Skeletal muscle satellite cell (primary cell): ENCODE results near the gene LPGAT1.

Source experiments
- H3K27me3 ChIP-seq: 2 replicates; pipeline ENCODE4 v1.7.0; 2013; ENCODE audit warnings: low read length; ENCODE audit not compliant: control insufficient read depth, insufficient read depth
- H3K36me3 ChIP-seq: 2 replicates; pipeline ENCODE4 v1.7.0; 2013; ENCODE audit warnings: mild to moderate bottlenecking, control low read depth, low read length; ENCODE audit not compliant: insufficient read depth
- H3K4me1 ChIP-seq: 2 replicates; pipeline ENCODE4 v1.7.0; 2013; ENCODE audit warnings: low read length; ENCODE audit not compliant: control insufficient read depth, insufficient read depth
- H3K4me2 ChIP-seq: 2 replicates; pipeline ENCODE4 v1.7.0; 2013; ENCODE audit warnings: mild to moderate bottlenecking, low read length
- H3K4me3 ChIP-seq: 2 replicates; pipeline ENCODE4 v1.7.0; 2013; ENCODE audit warnings: low read length
- H3K9ac ChIP-seq: 2 replicates; pipeline ENCODE4 v1.7.0; 2013; ENCODE audit warnings: mild to moderate bottlenecking, low read depth, low read length, moderate library complexity
- H3K9me3 ChIP-seq: replicated peaks from 2 replicates; pipeline ENCODE4 v1.7.0; 2013; ENCODE audit warnings: mild to moderate bottlenecking, control low read depth, low read length

The LPGAT1 gene

DNA sequence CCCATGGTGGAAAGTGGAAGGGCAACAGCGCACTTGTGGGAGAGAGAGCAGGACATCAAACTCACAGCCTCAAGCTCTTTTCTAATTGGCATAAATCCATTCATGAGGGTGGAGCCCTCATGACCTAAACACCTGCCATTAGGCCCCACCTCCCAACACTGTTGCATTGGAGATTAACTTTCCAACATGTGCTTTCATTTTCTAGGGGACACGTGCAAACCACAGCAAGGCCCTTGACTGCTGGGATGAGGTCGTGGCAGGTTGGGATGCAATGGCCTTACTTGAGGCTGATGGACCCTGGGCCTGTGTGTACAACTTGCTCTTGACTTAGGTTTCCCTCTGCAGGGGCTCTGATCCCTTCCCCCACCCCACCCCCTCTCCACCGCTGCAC is 119.3 kb downstream of the LPGAT1 start:
- Histone ChIP-seq H3K4me1 (no peaks in the 10 kb centered on the region), H3K4me2 (no peak overlapping the region), H3K4me3 (no peak overlapping the region), H3K9ac (no peak overlapping the region), H3K36me3 (no peaks in the 10 kb centered on the region), H3K9me3 (no peaks in the 10 kb centered on the region), H3K27me3 (no peaks in the 10 kb centered on the region)

DNA sequence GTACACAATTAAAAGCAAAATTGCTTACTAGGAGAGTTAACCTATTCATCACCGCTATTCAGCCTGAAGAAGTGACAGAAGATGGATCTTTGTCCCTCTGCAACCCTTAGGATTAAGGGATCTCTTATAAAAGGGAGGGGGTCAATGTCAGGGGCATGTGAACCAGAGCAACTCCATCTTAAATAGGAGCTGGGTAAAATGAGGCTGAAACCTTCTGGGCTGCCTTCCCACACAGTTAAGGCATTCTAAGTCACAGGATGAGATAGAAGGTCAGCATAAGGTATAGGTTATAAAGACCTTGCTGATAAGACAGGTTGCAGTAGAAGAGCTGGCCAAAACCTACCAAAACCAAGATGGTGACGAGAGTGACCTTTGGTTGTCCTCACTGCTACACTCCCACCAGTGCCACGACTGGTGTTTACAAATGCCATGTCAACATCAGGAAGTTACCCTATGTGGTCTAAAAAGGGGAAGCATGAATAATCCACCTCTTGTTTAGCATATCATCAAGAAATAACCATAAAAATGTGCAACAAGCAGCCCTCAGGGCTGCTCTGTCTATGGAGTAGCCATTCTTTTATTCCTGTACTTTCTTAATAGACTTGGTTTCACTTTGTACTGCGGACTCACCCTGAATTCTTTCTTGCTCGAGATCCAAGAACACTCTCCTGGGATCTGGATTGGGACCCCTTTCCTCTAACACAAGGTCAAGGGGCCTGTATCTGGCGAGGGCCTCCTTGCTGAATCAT is 119.8 kb downstream of the LPGAT1 start:
- Histone ChIP-seq H3K27me3 (no peaks in the 10 kb centered on the region), H3K9ac (no peak overlapping the region), H3K9me3 (no peaks in the 10 kb centered on the region), H3K4me1 (no peaks in the 10 kb centered on the region), H3K4me3 (no peak overlapping the region), H3K4me2 (no peak overlapping the region), H3K36me3 (no peaks in the 10 kb centered on the region)

DNA sequence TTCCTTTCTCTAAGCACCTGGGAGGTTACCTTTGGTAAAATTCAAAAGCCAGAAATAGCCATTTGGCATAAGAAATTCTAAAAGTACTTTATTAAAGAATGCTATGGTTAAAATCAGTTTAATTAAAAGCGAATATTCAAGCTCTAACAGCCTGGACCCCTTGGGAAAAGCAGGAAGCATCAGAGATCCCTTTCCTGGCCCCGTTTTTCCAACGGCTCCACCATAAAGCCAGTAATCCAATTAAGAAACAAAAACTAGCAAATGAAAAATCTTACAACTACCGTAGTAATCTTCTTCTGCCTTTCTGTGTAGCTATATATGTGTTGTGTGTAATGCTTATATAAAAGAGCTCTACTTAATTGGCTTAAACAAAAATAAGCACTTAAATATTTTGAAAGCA is 121.6 kb downstream of the LPGAT1 start:
- Histone ChIP-seq H3K4me3 (no peak overlapping the region), H3K9ac (no peak overlapping the region), H3K9me3 (no peaks in the 10 kb centered on the region), H3K27me3 (peaks cover under 1% of the 10 kb centered on the region), H3K4me2 (no peak overlapping the region), H3K4me1 (no peaks in the 10 kb centered on the region), H3K36me3 (no peaks in the 10 kb centered on the region)

DNA sequence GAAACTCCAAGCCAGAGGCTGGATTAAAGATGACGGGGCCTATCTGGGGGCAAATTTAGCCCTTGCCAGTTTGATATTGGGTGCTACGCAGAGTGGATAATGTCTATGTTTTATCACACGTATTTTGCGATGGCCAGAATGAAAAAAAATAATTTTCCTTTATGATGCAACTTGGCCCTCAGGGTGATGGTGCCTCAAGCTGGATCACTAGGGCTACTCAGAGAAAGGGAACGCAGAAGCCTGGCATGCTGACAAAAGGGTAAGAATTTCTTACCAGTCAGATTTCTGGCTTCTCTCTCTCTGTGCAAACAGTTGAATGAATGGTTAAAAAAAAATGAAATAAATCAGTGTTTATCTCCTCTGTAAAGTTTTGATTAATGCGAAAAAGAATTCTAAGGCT is 122.6 kb downstream of the LPGAT1 start:
- no peak overlapping the region for H3K4me3 ChIP-seq
- H3K4me1 ChIP-seq, result no peaks in the 10 kb centered on the region
- H3K4me2 ChIP-seq, result no peak overlapping the region
- no peaks in the 10 kb centered on the region for H3K9me3 ChIP-seq
- H3K36me3 ChIP-seq, result no peaks in the 10 kb centered on the region
- peaks cover 9% of the 10 kb centered on the region for H3K27me3 ChIP-seq
- no peak overlapping the region for H3K9ac ChIP-seq

DNA sequence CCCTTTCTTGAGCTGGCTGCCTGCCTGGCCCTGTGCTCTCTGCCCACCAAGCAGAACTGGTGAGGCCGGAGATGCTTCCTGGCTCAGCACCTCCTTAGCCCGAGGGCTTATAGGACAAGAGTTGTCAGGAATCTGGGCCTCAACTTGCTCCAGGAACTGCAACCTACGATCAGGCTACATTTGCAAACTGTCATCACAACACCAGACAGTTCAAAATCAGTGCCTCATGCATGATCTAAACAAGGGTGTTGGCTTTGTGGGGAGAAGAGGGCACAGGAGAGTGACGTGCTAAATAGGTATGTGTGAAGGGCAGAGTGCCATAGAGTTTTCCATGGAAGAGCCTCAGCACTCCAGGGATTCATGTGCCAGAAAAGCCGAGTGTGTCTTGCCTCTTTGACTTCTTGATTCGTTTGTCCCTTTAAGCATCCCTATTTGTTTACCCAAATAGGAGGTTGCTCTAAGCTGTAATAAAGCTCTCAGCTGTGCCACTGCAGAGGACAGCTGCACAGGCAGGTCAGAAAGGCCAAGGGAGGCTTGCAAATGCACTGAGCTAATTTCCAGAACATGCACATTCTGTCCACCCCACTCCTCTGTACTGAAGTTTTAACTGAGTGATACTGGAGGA is 125.0 kb downstream of the LPGAT1 start:
- no peak overlapping the region for H3K4me3 ChIP-seq
- H3K36me3 ChIP-seq, result no peaks in the 10 kb centered on the region
- H3K9me3 ChIP-seq, result no peaks in the 10 kb centered on the region
- no peak overlapping the region for H3K9ac ChIP-seq
- H3K4me1 ChIP-seq, result no peaks in the 10 kb centered on the region
- H3K27me3 ChIP-seq, result peaks cover 33% of the 10 kb centered on the region
- H3K4me2 ChIP-seq, result no peak overlapping the region

DNA sequence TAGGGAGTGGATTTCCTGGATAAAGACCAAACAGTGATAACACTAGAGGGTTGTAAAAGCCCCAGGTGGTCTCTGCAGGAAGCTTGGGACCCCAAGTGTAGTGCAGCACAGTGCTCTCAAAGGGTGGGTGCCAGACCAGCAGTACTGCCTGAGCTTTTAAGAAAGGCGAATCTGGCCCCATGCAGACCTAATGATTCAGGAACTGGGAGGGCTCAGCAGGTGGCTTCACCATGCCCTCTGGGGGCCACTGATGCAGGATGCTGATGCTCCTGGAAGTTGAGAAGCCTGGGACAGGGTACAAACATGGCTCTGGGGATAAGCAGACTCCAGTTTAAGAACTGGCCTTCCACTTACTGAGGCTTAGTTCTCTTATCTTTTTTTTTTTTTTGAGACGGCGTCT is 126.0 kb downstream of the LPGAT1 start:
- Histone ChIP-seq H3K36me3 (no peaks in the 10 kb centered on the region), H3K9me3 (no peaks in the 10 kb centered on the region), H3K9ac (no peak overlapping the region), H3K27me3 (peaks cover 38% of the 10 kb centered on the region), H3K4me2 (no peak overlapping the region), H3K4me1 (no peaks in the 10 kb centered on the region), H3K4me3 (no peak overlapping the region)

DNA sequence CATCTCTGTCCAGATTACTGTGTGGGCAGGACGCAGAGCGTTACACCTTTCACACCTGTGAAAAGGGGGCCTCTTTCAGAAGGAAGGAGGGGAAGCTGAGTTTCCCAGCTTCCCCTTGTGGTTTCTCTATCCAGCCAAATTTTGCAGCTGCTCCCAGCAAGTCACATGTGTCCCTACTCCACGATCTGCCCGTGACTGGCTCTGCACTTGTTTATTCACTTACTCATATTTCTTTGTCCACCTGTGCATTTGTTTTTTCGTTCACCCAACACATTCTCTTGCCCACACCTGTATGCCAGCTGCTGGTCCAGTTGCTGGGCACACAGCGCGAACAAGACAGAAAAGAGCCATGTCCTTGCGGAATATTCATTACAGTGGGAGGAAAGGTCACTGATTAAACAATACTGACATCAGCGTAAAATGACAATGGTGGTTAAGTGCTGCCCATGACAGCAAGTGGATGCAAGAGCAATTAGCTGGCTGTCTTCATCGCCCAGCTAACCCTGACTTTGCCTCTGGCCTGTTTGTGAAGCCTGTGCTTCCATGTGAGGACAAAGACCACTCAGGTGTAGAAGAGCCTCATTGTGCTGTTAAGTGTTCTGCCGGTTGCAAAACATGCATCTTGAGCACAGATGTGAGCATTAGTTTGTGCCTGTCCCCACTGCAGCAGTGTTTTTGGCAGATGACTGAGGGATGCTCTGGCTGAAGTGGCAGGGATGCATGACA is 126.6 kb downstream of the LPGAT1 start:
- Histone ChIP-seq H3K9me3 (no peaks in the 10 kb centered on the region), H3K4me2 (no peak overlapping the region), H3K4me3 (no peak overlapping the region), H3K4me1 (no peaks in the 10 kb centered on the region), H3K9ac (no peak overlapping the region), H3K27me3 (peaks cover 38% of the 10 kb centered on the region), H3K36me3 (no peaks in the 10 kb centered on the region)

DNA sequence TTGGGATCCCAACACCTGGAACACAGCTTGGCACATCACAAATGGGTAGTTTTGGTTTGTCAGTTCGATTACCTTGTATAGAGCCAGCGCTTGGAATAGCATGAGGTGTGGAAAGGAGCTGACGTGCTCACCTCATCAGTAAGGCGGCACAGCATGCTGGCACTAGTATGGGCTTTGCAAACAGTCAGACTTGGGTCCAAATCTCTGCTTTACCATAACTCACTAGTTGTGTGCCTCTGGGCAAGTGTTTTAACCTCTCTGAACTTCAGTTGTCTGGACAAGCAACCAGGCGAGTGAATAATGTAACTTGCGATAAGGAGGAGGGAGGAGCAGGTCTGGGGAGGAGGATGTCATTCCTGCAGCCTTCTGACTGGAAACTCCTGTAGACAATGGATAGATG is 128.8 kb downstream of the LPGAT1 start:
- H3K4me2 ChIP-seq, result no peak overlapping the region
- H3K27me3 ChIP-seq, result peaks cover 41% of the 10 kb centered on the region
- H3K4me3 ChIP-seq, result no peak overlapping the region
- H3K36me3 ChIP-seq, result no peaks in the 10 kb centered on the region
- H3K9me3 ChIP-seq, result no peaks in the 10 kb centered on the region
- H3K4me1 ChIP-seq, result no peaks in the 10 kb centered on the region
- H3K9ac ChIP-seq, result no peak overlapping the region

DNA sequence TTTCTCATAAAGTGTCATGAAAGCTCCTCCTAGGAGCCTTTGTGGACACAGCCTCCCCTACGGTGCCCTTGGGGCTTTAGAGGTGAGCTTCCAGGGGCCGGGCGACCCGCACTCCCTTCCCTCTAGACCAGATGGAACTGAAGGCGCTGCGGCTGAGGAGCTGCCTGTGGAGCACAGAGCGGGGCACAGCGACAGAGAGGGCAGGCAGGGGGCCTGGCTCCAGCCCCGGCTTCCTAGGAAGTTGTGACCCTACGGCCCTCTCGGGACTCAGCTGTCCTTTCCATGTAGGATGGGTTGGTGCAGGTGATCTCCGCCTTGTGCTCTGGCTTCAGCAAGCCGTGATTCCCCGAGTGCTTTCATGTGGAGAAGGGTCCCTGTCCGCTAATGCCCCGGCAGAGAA is 131.5 kb downstream of the LPGAT1 start:
- Histone ChIP-seq H3K9ac (no peak overlapping the region), H3K27me3 (peaks cover 41% of the 10 kb centered on the region), H3K9me3 (no peaks in the 10 kb centered on the region), H3K36me3 (no peaks in the 10 kb centered on the region), H3K4me2 (no peak overlapping the region), H3K4me1 (no peaks in the 10 kb centered on the region), H3K4me3 (no peak overlapping the region)

DNA sequence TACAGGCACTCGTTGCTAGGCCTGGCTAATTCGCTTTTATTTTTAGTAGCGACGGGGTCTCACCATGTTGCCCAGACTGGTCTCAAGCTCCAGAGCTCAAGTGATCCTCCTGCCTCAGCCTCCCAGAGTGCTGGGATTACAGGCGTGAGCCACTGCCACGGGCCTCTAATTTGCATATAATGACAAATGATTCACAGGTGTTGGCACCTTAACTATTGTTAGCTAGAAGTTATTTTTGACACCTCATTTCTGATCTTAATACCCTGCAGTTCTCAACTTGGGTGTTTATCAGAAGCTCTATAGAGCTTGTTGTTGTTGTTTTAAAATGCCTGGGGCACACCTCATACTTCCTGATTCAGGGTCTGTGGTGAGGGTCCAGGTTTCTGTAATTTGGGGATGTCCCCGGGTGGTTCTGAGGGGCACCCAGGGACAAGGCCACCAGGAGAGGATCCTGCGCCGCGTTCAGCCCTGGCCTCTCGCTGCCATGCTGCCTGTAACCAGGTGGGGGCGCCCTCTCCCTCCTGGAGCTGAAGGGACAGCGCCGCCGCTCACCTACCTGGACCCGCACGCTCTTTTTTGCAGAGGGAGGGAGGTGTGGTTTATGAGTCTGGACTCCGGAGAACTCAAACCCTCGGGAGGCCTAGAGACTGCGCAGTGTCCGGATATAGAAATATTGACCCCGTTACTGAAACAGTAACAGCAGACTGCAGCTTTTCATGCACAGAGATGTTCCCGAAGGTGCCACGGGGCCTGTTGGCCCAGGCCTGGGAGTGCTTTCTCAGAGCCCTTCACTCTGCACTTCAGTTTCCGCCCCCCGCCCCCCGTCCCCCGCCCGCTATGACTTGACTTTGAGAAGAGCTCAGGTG is 132.2 kb downstream of the LPGAT1 start:
- H3K4me1 ChIP-seq, result no peaks in the 10 kb centered on the region
- H3K36me3 ChIP-seq, result no peaks in the 10 kb centered on the region
- no peak overlapping the region for H3K4me3 ChIP-seq
- no peak overlapping the region for H3K9ac ChIP-seq
- H3K27me3 ChIP-seq, result peaks cover 35% of the 10 kb centered on the region
- H3K9me3 ChIP-seq, result no peaks in the 10 kb centered on the region
- no peak overlapping the region for H3K4me2 ChIP-seq

DNA sequence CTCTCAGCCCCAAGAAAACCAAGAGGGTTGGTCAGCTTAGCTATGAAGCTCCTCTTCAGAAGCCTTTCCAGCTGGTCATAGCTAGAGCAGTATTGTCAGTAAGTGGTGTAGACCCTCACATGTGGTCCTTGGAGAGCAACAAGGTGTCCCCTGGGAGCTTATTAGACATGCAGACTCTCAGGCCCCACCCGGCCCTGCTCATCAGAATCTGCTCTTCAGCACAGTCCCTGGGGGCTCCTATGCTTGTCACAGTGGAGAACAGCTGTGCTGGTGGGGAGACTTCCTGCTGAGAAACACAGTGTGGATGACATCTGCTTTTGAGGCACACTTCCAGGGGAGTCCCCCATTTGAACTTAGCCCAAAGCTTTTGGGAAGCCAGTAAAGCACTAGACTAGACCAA is 133.2 kb downstream of the LPGAT1 start:
- H3K4me2 ChIP-seq, result no peak overlapping the region
- H3K9ac ChIP-seq, result no peak overlapping the region
- no peaks in the 10 kb centered on the region for H3K36me3 ChIP-seq
- H3K4me3 ChIP-seq, result no peak overlapping the region
- H3K27me3 ChIP-seq, result peaks cover 25% of the 10 kb centered on the region
- no peaks in the 10 kb centered on the region for H3K4me1 ChIP-seq
- H3K9me3 ChIP-seq, result no peaks in the 10 kb centered on the region
